Gastroesophageal sphincter (tissue), 4 donors: ENCODE measurements around the gene BEGAIN. TPM values are rescaled to one million over a fixed set of nuclear protein-coding genes. Genes with fewer than 3 reads are reported as not detected.

ENCODE experiments used
- ATAC-seq: fragments of 150-250 bp; one replicate; pipeline ENCODE4 v1.9.1; 2016; ENCODE audit warnings: mild to moderate bottlenecking, moderate library complexity
- H3K27ac ChIP-seq, 4 donors: fragments of 200-600 bp; sonication (generic) in 3 of 4; 1 replicate in 3 of 4; 2 replicates in 1 of 4; pipeline ENCODE4 v1.5.1; 2016 to 2019
- H3K27me3 ChIP-seq: fragments of 200-600 bp; sonication (generic); one replicate; pipeline ENCODE4 v1.5.1; 2019
- H3K36me3 ChIP-seq, 2 donors: fragments of 200-600 bp; sonication (generic); one replicate each; pipeline ENCODE4 v1.5.1; 2019; ENCODE audit warnings: control low read depth in 1 of 2
- H3K4me1 ChIP-seq, 3 donors: fragments of 200-600 bp; sonication (generic); 1 replicate in 2 of 3; 2 replicates in 1 of 3; pipeline ENCODE4 v1.5.1; 2016 to 2019; ENCODE audit warnings: control low read depth in 2 of 3
- H3K4me3 ChIP-seq, 2 donors: fragments of 200-600 bp; sonication (generic); one replicate each; pipeline ENCODE4 v1.5.1; 2019; ENCODE audit warnings: mild to moderate bottlenecking in 1 of 2, moderate library complexity in 1 of 2
- H3K9me3 ChIP-seq, 3 donors: fragments of 200-600 bp; sonication (generic); one replicate each; pipeline ENCODE4 v1.5.1; 2017 to 2019; ENCODE audit warnings: control low read depth in 2 of 3
- EP300 ChIP-seq: sonication (generic); formaldehyde crosslinking; IDR thresholded peaks from one replicate; pipeline ENCODE4 v1.6.1; 2017; ENCODE audit warnings: antibody characterized with exemption, mild to moderate bottlenecking
- POLR2A ChIP-seq, 2 donors: fragments of 450-650 bp; IDR thresholded peaks; one replicate each; pipeline ENCODE4 v1.6.1; 2017; ENCODE audit warnings: antibody characterized with exemption in 2 of 2, mild to moderate bottlenecking in 2 of 2, moderate library complexity in 1 of 2
- POLR2AphosphoS5 ChIP-seq: sonication (generic); formaldehyde crosslinking; IDR thresholded peaks from one replicate; pipeline ENCODE4 v1.6.1; 2017; ENCODE audit warnings: antibody characterized with exemption
- WGBS, 2 donors: methylation state at CpG; one replicate each; pipeline ENCODE4 v1.1.5; 2018; ENCODE audit warnings: low coverage in 1 of 2; 5-methylcytosine and 5-hydroxymethylcytosine counted together
- total RNA-seq, 4 donors: library from RNA; depleted of rRNA; stranded (reverse); fragments of >200 nt; gene quantifications; one replicate each; pipeline ENCODE4 v1.1.0, GENCODE V29; 2016
- TF ChIP-seq, protein P1 (sequence below), 4 experiments: fragments of 200-600 bp in 2 of 4; fragments of 450-650 bp in 2 of 4; sonication (generic) in 1 of 4; IDR thresholded peaks; one replicate each; pipeline ENCODE4 v1.5.1; 2017 to 2019; ENCODE audit warnings: antibody characterized with exemption in 4 of 4, mild to moderate bottlenecking in 2 of 4, moderate library complexity in 2 of 4

The BEGAIN gene
- total RNA-seq, 4 donors from 2014 or later: 3.9 to 5.6 (median 4.2) TPM

DNA sequence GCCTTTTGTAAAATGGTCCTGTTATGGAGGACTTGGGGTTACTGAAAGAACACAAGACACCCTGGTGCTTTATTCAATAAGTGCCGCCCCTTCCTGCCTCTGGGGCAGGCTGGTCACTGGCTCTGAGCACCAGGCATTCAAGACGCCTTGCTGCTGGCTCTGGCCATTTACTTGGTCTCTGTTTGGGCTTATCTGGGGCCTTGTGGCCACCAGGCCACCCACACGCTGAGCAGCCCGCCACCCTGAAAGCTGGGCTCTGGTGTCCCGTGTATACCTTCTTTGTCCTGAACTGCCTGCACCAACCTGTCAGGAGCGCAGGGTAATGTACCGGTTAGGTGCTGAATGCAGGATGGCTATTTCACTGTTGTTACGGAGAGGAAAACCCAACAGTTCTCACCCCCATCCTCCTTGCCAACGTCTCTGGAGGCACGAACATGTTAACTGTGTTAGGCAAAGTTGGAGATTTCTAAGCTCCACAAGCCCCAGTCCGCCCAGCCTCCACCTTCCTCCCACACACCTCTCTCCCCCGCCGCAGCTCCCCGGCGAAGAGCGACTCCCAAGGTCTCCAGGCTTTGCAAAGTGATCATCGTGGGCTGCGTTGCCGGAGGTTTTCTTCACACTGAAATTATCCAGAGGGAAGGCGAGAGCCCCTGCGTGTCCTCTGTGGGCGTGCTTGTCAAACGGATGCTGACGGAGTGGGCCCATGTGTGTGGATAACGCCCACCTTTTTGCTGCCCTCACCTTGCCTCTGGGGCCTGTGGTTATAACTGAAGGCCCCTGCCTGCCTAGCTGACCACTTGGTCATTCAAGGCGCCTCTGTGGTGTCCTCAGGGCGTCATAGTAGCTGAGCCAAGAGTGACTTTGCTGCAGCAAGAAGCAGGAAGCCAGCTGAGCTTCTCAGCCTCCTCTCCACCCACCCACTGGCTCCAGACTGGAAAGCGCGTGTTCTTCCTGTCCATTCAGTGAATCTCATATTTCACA, 18.8 kb upstream of the BEGAIN start:
- ATAC-seq: no peak
- H3K27me3 ChIP-seq: peaks cover 42% of the 10 kb centered on the region
- H3K9me3 ChIP-seq: peaks cover 0 to 16% (median 0%) of the 10 kb centered on the region in 3 donors
- no peak for TF ChIP-seq EP300
- no peak for TF ChIP-seq POLR2AphosphoS5
- H3K36me3 ChIP-seq: no peaks in the 10 kb centered on the region
- H3K4me1 ChIP-seq: no peaks in the 10 kb centered on the region
- no peak overlapping the region for H3K27ac ChIP-seq
- H3K4me3 ChIP-seq: no peak overlapping the region
- WGBS, 2 donors: 65% methylated on average over 7 of the region's 29 CpGs; no CpG with 5 or more reads in 1 of the 2 donors

DNA sequence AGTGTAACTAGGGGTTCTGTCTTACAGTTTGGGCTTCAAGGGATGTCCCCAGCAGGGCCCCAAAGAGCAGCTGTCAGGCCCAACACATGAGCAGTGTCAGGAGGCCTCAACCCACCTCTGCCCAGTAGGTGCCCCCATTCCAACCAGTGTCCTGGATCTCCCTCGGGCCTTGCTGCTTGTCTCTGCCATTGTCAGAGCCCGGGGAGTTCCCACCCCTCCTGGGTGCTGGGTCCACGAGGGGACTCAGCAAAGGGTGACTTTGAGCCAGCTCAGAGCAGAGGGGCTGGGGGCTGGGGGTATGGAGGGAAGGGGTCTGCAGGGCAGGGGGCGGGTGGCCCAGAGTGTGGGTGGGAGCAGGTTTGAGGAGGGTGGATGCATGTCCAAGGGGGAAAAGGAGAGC, 18.0 kb upstream of the BEGAIN start:
- Histone ChIP-seq H3K36me3 (no peaks in the 10 kb centered on the region), H3K4me3 (no peak overlapping the region), H3K4me1 (no peaks in the 10 kb centered on the region), H3K27ac (no peak overlapping the region), H3K9me3 (peaks cover 0 to 20% (median 0%) of the 10 kb centered on the region in 3 donors), H3K27me3 (peaks cover 34% of the 10 kb centered on the region)
- no peak for TF ChIP-seq POLR2AphosphoS5
- no CpG with 5 or more reads among the region's 4 CpGs for WGBS, 2 donors
- ATAC-seq: no peak

DNA sequence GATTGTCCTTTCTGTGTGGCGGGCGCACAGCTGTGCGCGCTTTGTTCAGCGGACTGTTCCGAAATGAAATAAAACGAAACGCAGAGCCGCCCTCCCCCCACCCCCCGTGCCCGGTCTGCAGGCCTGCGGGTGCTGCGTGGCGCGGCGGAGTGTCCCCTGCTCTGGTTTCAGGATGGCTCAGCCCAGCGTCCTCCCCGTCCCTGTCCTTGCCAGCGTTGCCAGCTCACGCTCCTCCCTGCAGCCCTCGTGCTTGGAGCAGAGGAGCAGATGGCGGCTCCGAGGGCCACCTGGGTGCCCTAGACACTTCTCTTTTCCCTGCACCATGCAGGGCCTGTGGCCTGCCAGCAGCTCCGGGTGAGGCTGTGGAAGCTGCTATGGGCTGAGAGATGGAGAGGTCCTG, 17.5 kb upstream of the BEGAIN start:
- H3K36me3 ChIP-seq: no peaks in the 10 kb centered on the region
- TF ChIP-seq EP300: no peak
- TF ChIP-seq, protein P1, sequence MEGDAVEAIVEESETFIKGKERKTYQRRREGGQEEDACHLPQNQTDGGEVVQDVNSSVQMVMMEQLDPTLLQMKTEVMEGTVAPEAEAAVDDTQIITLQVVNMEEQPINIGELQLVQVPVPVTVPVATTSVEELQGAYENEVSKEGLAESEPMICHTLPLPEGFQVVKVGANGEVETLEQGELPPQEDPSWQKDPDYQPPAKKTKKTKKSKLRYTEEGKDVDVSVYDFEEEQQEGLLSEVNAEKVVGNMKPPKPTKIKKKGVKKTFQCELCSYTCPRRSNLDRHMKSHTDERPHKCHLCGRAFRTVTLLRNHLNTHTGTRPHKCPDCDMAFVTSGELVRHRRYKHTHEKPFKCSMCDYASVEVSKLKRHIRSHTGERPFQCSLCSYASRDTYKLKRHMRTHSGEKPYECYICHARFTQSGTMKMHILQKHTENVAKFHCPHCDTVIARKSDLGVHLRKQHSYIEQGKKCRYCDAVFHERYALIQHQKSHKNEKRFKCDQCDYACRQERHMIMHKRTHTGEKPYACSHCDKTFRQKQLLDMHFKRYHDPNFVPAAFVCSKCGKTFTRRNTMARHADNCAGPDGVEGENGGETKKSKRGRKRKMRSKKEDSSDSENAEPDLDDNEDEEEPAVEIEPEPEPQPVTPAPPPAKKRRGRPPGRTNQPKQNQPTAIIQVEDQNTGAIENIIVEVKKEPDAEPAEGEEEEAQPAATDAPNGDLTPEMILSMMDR (IDR thresholded peaks at IDR 0.05): no peak
- no peak for TF ChIP-seq POLR2A (IDR thresholded peaks at IDR 0.05)
- TF ChIP-seq POLR2AphosphoS5: no peak
- no peak overlapping the region for H3K27ac ChIP-seq
- no peak for ATAC-seq
- 94 to 98% methylated on average over 6 to 22 of the region's 24 CpGs for WGBS, 2 donors
- H3K9me3 ChIP-seq: peaks cover 0 to 20% (median 0%) of the 10 kb centered on the region in 3 donors
- no peaks in the 10 kb centered on the region for H3K4me1 ChIP-seq
- H3K4me3 ChIP-seq: no peak overlapping the region
- peaks cover 33% of the 10 kb centered on the region for H3K27me3 ChIP-seq

DNA sequence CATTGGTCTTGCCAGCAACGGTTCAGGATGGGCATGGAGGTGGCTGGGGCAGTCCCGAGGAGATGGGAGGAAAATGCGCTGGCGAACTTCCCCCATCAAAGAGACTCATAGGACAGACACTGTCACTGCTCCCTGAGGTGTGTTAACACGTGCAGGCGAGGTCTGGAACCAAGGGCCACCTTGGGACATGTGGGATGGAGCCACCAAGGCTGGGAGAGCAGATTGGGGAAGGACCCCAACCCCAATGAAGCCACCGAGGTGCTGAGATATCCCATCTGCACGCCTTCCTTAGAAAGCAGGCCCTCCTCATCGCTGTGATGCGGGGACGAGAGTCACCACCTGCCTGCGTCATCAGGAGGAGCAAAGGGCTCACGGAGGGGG, 16.9 kb upstream of the BEGAIN start:
- TF ChIP-seq, protein P1 (IDR thresholded peaks at IDR 0.05): no peak
- TF ChIP-seq POLR2AphosphoS5: no peak
- TF ChIP-seq POLR2A (IDR thresholded peaks at IDR 0.05): no peak
- TF ChIP-seq EP300: no peak
- WGBS, 2 donors: 74% methylated on average over 7 of the region's 13 CpGs; no CpG with 5 or more reads in 1 of the 2 donors

DNA sequence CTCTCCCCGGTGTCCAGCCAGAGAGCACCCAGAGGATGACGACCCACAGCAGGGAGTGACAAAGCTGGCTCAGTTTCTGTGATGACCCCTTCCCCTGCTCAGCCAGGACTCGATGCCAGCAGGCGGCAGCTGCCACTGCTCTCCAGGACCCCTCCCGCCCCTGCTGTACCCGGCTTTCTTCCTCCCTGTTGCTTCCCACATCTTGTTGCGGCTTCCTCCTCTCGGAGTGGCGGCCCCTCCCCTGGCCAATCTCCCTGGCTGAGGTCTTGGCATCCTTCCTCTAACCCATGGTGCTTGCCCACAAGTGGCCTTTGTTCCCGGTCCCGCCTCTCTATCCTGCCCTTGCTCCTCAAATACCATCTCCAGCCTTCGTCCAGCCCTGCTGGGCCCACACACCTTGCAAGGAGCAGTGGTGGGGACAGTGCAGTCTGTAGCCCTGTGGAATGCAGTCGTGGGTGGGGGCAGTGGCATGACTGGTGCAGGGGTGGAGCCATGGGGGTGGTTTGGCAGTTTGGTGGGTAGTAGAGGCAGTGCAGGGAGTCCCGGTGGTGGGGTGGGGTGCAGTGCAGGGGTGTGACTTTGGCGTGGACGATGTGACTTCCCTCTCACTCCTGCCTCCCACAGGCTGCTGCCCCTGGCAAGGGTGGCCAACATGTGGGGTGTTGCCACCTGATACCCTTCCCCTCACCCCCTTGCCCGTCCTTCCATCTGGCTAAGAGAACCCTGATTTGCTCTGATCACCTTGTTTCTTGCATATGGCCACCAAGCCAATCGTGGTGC, 16.3 kb upstream of the BEGAIN start:
- Histone ChIP-seq H3K4me1 (no peaks in the 10 kb centered on the region), H3K36me3 (no peaks in the 10 kb centered on the region), H3K27ac (no peak overlapping the region), H3K27me3 (peaks cover 33% of the 10 kb centered on the region), H3K4me3 (no peak overlapping the region), H3K9me3 (peaks cover 0 to 20% (median 0%) of the 10 kb centered on the region in 3 donors)
- WGBS, 2 donors: 74 to 84% methylated on average over 3 to 9 of the region's 18 CpGs
- TF ChIP-seq, protein P1 (IDR thresholded peaks at IDR 0.05): no peak
- no peak for ATAC-seq

More for the DNA sequence above, 16.9 kb upstream of the BEGAIN start:
- Histone ChIP-seq H3K9me3 (peaks cover 0 to 20% (median 0%) of the 10 kb centered on the region in 3 donors), H3K4me3 (no peak overlapping the region), H3K36me3 (no peaks in the 10 kb centered on the region), H3K4me1 (no peaks in the 10 kb centered on the region), H3K27me3 (peaks cover 33% of the 10 kb centered on the region), H3K27ac (no peak overlapping the region)
- ATAC-seq: no peak
